ENCODE data around the gene PID1.

DNA sequence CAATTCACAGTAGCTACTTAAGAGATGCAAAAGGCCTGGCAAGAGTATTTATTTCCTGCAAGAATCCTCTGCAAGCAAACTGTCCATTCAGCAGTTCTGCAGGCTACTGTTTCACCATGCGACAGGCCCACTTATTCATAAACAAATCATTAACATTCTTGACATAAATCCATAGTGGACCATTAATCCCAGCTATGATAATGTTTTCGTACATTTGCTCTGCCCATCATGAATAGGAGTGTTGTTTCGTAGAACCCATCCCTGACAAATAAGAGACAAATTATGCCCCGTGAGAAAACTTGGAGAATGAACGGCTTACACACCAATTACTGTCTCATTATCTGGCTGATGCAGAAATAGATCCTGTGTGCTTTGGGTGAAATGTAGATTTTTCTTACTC is 65.4 kb downstream of the PID1 start:
- TF ChIP-seq, protein P1, sequence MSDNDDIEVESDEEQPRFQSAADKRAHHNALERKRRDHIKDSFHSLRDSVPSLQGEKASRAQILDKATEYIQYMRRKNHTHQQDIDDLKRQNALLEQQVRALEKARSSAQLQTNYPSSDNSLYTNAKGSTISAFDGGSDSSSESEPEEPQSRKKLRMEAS (CRISPR knock-in tag; IDR thresholded peaks at IDR 0.05), result no peak
- TF ChIP-seq CTCF (IDR thresholded peaks at IDR 0.05) (no peak), USF2 (CRISPR knock-in tag; IDR thresholded peaks at IDR 0.05) (no peak), IRF1 (CRISPR knock-in tag; IDR thresholded peaks at IDR 0.05) (no peak), CREB1 (CRISPR knock-in tag; IDR thresholded peaks at IDR 0.05) (no peak), FOXK1 (CRISPR knock-in tag; IDR thresholded peaks at IDR 0.05) (no peak), ELF4 (CRISPR knock-in tag; IDR thresholded peaks at IDR 0.05; ENCODE audit: low read depth) (no peak), SP1 (CRISPR knock-in tag; conservative IDR thresholded peaks at IDR 0.05) (no peak), MXD4 (CRISPR knock-in tag; IDR thresholded peaks at IDR 0.05; ENCODE audit: borderline replicate concordance) (no peak), CREM (CRISPR knock-in tag; IDR thresholded peaks at IDR 0.05) (no peak), ZNF121 (CRISPR knock-in tag; IDR thresholded peaks at IDR 0.05) (no peak)
